ENCODE data around the gene RORC.

GRCh38 chr1:151815716-151816327 lies 15.8 kb downstream of the RORC start:
- TF ChIP-seq CTCF (IDR thresholded peaks at IDR 0.05; ENCODE audit: low read length) (no peak), EZH2 (IDR thresholded peaks at IDR 0.05; ENCODE audit: borderline replicate concordance, low read length) (no peak)
